Measurements from ENCODE around the gene PRAMEF17.

- TF ChIP-seq CTCF (IDR thresholded peaks at IDR 0.05) (no peak), POLR2A (IDR thresholded peaks at IDR 0.05) (no peak), EP300 (IDR thresholded peaks at IDR 0.05) (no peak)
Observed at GRCh38 chr1:13407811-13408210, 18.4 kb downstream of the PRAMEF17 start.
